GM21447 (cell line): ENCODE measurements around the gene MDH2.
A peak's percentile ranks its signal among the peaks of the same experiment; 100 is the strongest.
"Not testable (repeated sequence)": the region's sequence is repeated elsewhere in the genome, so short reads cannot be mapped to it uniquely, and the experiment has no call there.

ENCODE experiments used
- ATAC-seq: cut with Tn5 transposase; IDR thresholded peaks from one replicate; pipeline ENCODE4 v1.9.1; 2021; ENCODE audit not compliant: unreplicated experiment

Gene MDH2, protein sequence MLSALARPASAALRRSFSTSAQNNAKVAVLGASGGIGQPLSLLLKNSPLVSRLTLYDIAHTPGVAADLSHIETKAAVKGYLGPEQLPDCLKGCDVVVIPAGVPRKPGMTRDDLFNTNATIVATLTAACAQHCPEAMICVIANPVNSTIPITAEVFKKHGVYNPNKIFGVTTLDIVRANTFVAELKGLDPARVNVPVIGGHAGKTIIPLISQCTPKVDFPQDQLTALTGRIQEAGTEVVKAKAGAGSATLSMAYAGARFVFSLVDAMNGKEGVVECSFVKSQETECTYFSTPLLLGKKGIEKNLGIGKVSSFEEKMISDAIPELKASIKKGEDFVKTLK

DNA sequence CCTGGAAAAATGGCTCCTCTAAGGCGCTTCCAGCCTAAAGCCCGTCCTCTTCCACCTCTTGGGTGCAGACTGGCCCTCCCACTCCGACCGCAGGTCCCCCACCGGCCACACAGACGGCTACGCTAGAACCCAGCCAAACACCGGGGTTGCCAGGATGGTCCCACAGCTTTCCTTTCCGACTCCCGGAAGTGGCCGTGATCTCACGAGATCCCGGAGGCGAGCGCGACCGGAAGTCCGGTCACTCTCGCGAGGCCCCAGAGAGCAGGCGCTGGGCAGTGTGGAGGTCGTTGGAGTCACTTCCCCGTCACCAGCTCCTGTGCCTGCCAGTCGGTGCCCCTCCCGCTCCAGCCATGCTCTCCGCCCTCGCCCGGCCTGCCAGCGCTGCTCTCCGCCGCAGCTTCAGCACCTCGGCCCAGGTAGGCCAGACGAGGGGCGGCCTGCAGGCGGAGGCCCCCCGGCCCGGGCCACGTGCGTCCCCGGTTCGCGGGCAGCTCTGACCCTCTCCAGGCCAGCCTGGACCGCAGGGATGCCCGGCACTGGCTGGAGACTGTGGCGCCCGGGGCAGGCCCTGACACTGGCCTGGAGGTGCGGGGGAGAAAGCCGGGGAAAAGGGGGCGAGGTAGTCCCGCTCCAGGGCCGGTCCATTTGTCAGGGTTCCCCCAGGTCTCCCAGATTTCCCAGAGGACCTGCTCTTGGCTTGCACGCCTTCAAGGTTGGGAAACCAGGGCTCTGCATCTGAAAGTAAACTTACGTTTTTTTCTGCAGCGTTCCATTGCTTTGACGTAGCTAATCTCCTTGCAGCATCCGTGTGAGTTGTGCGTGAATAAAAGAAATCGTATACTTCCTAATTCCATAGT lies at the start of gene MDH2, which contains the start of gene STYXL1:
TSS of gene MDH2 (plus strand) at position 296 of the 857 bp plus-strand sequence. CDS start at position 351, 55 bp downstream.
TSS of gene STYXL1 (minus strand) at position 190 of the 857 bp plus-strand sequence. CDS start 17,477 bp downstream, outside the sequence.
- ATAC-seq = peak; percentile 92

DNA sequence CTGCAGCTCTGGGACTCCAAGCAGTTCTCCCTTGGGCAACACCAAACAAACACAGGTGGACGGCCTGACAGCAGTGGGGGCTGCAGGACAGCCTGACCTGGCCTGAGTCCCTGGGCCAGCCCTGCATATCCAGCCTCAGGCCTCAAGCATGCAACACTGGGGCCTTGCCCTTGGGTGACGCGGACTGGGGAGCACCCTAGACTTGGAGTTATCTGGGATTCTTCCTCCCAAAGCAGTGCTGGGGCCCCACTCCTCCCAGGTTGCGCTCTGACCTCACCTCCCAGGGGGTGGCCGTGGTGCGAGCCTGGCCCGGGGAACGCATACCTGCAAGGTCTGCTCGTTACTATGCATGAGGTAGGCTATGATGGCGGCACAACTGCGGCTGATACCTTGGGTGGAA lies 47.3 kb upstream of the MDH2 start:
- ATAC-seq = no peak

DNA sequence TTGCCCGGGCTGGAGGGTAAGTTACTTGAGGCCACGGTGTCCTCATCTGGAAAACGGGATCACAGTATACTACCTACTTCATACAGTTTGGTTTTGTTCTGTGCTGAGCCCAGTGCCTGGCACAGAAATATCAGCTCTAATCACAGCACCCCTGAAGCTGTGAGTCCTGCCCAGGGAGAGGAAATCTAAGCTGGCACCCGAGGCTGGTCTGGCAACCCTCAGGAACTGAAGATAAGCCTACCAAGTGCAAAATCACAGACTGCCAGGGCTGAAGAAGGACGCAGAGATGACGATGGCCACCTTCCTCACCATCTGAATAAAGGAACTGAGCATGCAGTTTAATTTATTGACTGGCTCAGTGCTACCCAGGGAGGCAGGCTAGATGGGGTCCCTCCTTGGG lies 45.8 kb upstream of the MDH2 start:
- no peak for ATAC-seq

DNA sequence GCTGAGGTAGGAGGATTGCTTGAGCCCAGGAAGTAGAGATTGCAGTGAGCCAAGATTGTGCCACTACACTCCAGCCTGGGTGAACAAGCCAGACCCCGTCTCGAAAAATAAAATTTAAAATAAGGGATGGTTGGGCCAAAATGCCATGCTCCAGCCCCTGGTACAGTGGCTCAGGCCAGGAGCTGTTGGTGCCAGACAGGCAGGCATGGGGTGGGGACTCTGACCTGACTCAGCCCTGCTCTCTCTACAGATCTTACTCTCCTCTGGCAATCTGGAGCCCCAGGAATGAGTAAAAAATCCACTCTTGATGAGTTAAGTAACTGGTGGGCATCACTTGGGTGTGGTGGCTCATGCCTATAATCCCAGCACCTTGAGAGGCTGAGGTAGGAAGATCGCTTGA lies 45.1 kb upstream of the MDH2 start:
- ATAC-seq = no peak

- ATAC-seq = no peak
These were observed 44.6 kb upstream of the MDH2 start for GRCh38 chr7:76003351-76003750.

DNA sequence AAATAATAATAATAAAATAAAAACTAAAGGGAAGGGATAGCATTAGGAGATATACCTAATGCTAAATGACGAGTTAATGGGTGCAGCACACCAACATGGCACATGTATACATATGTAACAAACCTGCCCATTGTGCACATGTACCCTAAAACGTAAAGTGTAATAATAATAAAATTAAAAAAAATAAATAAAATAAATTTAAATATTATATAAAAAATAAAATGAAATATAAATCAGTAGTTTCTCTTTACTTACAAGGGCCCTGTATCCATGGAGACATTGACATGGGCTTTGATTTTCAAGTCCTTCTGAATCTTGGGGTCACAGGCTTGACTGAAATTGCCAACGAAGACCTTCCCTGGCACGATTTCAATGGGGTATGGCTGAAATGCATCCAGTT lies 42.9 kb upstream of the MDH2 start:
- ATAC-seq = not testable (repeated sequence)

GRCh38 chr7:76008156-76008687 lies 39.7 kb upstream of the MDH2 start:
- no peak for ATAC-seq

GRCh38 chr7:76009672-76010600 lies 38.0 kb upstream of the MDH2 start:
- ATAC-seq = no peak

DNA sequence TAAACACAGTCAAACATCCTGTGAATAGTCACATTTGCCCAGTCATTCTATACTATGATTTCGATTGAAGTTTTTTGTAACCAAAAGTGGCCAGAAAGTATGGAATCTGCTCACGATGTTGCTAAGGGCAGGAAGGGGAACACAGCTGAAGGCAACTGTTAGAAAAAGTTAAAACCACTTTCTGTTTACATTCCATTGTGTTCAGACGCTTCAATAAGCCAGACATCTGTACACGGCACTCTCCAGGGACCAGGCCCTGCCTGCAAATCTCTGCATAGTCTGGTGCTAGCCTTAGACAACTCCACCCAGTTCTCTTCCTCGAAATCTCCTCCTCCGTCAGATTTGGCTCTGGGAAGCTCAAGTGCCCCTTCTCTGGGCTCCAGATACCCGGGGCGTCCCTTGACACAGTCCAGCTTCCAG lies 36.5 kb upstream of the MDH2 start:
- no peak for ATAC-seq

GRCh38 chr7:76016191-76016947 lies 31.5 kb upstream of the MDH2 start:
- ATAC-seq = no peak

GRCh38 chr7:76018520-76018919 lies 29.4 kb upstream of the MDH2 start:
- ATAC-seq = not testable (repeated sequence)

- ATAC-seq = no peak
These were observed 27.7 kb upstream of the MDH2 start for GRCh38 chr7:76020031-76020714.

- no peak for ATAC-seq
These were observed 25.7 kb upstream of the MDH2 start for GRCh38 chr7:76022026-76022780.

- no peak for ATAC-seq
These were observed 24.9 kb upstream of the MDH2 start for GRCh38 chr7:76023002-76023401.

DNA sequence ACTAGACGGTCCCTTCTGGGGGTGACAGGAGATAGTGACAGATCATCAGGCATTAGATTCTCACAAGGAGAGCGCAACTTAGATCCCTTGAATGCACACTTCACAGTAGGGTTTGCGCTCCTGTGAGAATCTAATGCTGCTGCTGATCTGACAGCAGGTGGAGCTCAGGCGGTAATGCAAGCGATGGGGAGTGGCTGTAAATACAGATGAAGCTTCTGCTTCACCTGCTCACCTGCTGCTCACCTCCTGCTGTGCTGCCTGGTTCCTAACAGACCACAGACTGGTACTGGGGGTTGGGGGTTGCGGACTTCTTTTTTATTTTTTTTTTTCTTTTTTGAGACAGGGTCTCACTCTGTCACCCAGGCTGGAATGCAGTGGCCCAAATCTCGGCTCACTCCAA lies 18.2 kb upstream of the MDH2 start:
- ATAC-seq = not testable (repeated sequence)

DNA sequence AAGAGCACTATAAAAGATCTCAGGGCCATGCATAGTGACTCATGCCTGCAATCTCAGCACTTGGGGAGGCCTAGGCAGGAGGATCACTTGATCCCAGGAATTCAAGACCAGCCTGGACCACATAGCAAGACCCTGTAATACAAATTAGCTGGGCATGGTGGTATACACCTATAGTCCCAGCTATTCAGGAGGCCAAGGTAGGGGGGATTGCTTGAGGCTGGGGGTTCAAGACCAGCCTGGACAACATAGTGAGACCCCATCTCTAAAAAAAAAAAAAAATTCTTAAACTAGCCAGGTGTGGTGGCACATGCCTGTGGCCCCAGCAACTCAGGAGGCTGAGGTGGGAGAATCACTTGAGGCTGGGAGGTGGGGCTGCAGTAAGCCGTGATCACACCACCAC lies 15.9 kb upstream of the MDH2 start:
- no peak for ATAC-seq

GRCh38 chr7:76037310-76037709 lies 10.6 kb upstream of the MDH2 start:
- ATAC-seq = no peak

- no peak for ATAC-seq
These were observed 7.8 kb upstream of the MDH2 start for GRCh38 chr7:76040126-76040525.
